Ovary (tissue), 9 donors: Measurements from ENCODE around the gene ABCE1. TPM values are rescaled to one million over a fixed set of nuclear protein-coding genes. Genes with fewer than 3 reads are reported as not detected.

Source experiments
- DNase-seq, 5 donors: peaks; one replicate each; pipeline ENCODE4 v3.0.0-alpha.2; 2019 to 2020
- H3K27ac ChIP-seq, 2 donors: fragments of 200-600 bp; one replicate each; pipeline versions ENCODE4 v1.5.1 to v1.8.0; 2019 to 2022
- H3K27me3 ChIP-seq: fragments of 200-600 bp; one replicate; pipeline ENCODE4 v1.8.0; 2022
- H3K36me3 ChIP-seq: fragments of 200-600 bp; sonication (generic); one replicate; pipeline ENCODE4 v1.5.1; 2019
- H3K4me1 ChIP-seq: one replicate; pipeline ENCODE4 v1.8.1; 2013; ENCODE audit warnings: mild to moderate bottlenecking, moderate library complexity; ENCODE audit not compliant: insufficient read depth
- H3K4me3 ChIP-seq: fragments of 200-600 bp; sonication (generic); one replicate; pipeline ENCODE4 v1.5.1; 2017
- H3K9me3 ChIP-seq, 2 donors: fragments of 200-600 bp in 1 of 2; sonication (generic) in 1 of 2; one replicate each; pipeline versions ENCODE4 v1.5.1 to v1.8.1; 2013 to 2019; ENCODE audit warnings: mild to moderate bottlenecking in 1 of 2, moderate library complexity in 1 of 2
- EP300 ChIP-seq: sonication (generic); formaldehyde crosslinking; IDR thresholded peaks from one replicate; pipeline ENCODE4 v1.6.1; 2017; ENCODE audit warnings: antibody characterized with exemption
- POLR2A ChIP-seq: fragments of 450-650 bp; IDR thresholded peaks from one replicate; pipeline ENCODE4 v1.6.1; 2017; ENCODE audit warnings: antibody characterized with exemption, mild to moderate bottlenecking, moderate library complexity
- WGBS, 3 donors: extraction: QIAGEN DNeasy Blood & Tissue Kit in 1 of 3; methylation state at CpG; one replicate each; pipeline versions ENCODE4 v1.1.5 to v1.1.7; 2013 to 2017; 5-methylcytosine and 5-hydroxymethylcytosine counted together
- intact Hi-C, 4 donors: fragments of 100-400 bp; cut with DNase I; formaldehyde crosslinking; loops; one replicate each; pipeline versions ENCODE4 v1.11.0 to v1.15.1; 2022 to 2023
- polyA plus RNA-seq, 2 donors: library from polyadenylated mRNA; stranded (reverse); fragments of 200-250 nt in 1 of 2; fragments of 350-450 nt in 1 of 2; fragmentation: Illumina TruSeq in 1 of 2; extraction: RNeasy Lipid Tissue Mini Kit (QIAGEN cat#74804) in 1 of 2; gene quantifications; one replicate each; pipeline ENCODE4 v1.2.3, GENCODE V29; 2013 to 2014
- total RNA-seq, 7 donors: library from RNA; depleted of rRNA in 2 of 7; stranded (reverse); fragments of >200 nt in 2 of 7; fragmentation: NEBNext Ultra II Directional in 3 of 7; extraction: Animal tissue kit (Norgen Biotek cat#: 25700) in 3 of 7; gene quantifications; one replicate each; pipeline versions ENCODE4 v1.1.0 to v1.2.4, GENCODE V29; 2016 to 2023
- TF ChIP-seq, protein P1 (sequence below), 3 donors: fragments of 450-650 bp in 2 of 3; fragments of 200-600 bp in 1 of 3; IDR thresholded peaks; one replicate each; pipeline versions ENCODE4 v1.5.1 to v1.8.0; 2016 to 2022; ENCODE audit warnings: antibody characterized with exemption in 3 of 3, mild to moderate bottlenecking in 1 of 3
- donor health status: DM: no; HTN: no; CAD: no; lungs with moderate emphysema.
- donor health status: DM: no; HTN: no; CAD: no.
- donor health status: Bipolar disorder and iron deficiency.
- donor health status: DM: yes; HTN: yes; CAD: no.
- donor health status: DM: no; HTN: no; CAD: no.
- donor health status: DM: yes; HTN: yes; CAD: no.

Gene ABCE1
- total and polyA plus RNA-seq, 9 donors, result 20.4 to 70.1 (median 50.2) TPM

DNA sequence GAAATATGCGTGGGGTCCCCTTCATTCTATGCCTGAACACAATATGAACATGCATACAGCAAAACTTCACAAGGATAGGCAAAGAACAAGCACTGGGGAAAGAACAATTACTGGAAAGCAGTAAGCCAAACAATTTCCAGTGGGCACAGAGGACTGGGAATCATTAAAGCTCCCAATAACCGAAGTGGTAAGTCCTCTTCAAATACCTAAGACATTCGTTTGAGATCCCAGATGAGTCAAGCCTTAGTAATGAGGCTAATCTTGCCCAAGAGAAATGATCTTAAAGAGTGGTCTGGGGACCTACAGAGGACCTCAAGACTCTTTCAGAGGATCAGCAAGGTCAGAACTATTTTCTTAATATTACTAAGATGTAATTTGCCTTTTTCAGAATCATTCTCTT is 28.8 kb upstream of the ABCE1 start:
- Histone ChIP-seq H3K27me3 (no peaks in the 10 kb centered on the region), H3K36me3 (no peaks in the 10 kb centered on the region), H3K9me3 (no peaks in the 10 kb centered on the region), H3K4me3 (no peak overlapping the region), H3K4me1 (no peaks in the 10 kb centered on the region), H3K27ac (no peak overlapping the region)
- no peak for DNase-seq
- intact Hi-C loops, result loop anchor here in 1 of 4 donors (10.0 kb wide), 1 partner anchor 895 kb away; no protein-coding TSS in a partner anchor
- WGBS, 3 donors, result 81 to 87% (median 84%) methylated on average over 3 of the region's 3 CpGs
- TF ChIP-seq, protein P1, sequence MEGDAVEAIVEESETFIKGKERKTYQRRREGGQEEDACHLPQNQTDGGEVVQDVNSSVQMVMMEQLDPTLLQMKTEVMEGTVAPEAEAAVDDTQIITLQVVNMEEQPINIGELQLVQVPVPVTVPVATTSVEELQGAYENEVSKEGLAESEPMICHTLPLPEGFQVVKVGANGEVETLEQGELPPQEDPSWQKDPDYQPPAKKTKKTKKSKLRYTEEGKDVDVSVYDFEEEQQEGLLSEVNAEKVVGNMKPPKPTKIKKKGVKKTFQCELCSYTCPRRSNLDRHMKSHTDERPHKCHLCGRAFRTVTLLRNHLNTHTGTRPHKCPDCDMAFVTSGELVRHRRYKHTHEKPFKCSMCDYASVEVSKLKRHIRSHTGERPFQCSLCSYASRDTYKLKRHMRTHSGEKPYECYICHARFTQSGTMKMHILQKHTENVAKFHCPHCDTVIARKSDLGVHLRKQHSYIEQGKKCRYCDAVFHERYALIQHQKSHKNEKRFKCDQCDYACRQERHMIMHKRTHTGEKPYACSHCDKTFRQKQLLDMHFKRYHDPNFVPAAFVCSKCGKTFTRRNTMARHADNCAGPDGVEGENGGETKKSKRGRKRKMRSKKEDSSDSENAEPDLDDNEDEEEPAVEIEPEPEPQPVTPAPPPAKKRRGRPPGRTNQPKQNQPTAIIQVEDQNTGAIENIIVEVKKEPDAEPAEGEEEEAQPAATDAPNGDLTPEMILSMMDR (IDR thresholded peaks at IDR 0.05), result no peak
- no peak for TF ChIP-seq POLR2A

DNA sequence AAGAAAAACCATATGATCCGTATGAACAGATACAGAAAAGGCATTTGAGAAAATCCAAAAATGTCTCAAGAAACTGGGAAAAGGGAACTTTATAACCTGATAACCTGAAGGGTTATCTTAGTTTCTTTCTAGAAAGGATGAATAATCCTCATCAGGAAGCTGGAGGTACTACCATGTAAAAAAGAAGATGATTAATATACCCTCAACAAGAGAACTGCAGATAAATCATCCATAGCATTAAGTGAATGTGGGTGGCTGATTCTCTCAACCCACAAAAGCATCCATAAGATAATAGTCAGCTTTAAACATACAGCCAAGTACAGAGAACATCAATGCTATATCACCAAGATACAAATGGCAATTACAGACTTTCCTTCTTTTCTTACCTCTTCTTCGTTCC is 26.6 kb upstream of the ABCE1 start:
- no peak for DNase-seq
- Histone ChIP-seq H3K27ac (no peak overlapping the region), H3K9me3 (no peaks in the 10 kb centered on the region), H3K36me3 (no peaks in the 10 kb centered on the region), H3K4me1 (no peaks in the 10 kb centered on the region), H3K4me3 (no peak overlapping the region), H3K27me3 (no peaks in the 10 kb centered on the region)
- intact Hi-C loops, result no loop called here
- 94 to 96% (median 94%) methylated on average over 2 of the region's 2 CpGs for WGBS, 3 donors
- no peak for TF ChIP-seq EP300
- no peak for TF ChIP-seq POLR2A
- TF ChIP-seq, protein P1 (IDR thresholded peaks at IDR 0.05), result no peak

DNA sequence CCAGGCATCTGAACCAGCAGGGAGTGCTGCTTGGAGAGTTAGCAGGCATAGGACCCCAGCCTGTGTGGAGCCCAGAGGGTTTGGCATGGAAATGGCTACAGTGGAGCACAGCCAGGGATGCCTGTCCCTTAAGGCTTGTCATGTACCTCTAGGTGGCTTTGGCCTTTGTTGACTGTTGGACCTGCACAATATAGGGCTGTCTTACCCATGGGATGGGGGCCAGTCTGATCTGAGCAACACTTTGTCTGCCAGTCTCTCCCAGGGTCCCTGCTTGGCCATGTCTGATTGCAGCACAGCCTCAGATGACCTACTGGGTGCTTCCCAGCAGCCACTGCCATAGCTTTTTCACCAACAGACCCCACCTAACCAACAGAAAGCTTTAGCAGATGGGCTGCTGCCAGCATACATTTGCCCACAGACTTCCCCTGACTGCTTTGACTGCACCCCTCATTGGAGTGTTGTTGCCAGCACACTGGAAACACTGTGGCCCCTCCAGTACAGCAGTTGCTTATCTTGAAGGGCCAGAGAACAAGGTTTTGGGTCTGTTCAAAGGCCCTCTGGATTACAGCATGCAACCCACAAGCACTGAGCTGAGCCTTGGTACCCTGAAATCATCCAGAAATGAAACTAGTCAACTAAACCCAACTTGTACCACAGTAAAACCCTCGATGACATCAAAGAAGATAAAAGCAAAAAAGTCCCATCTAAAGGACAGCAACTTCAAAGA is 22.2 kb upstream of the ABCE1 start:
- TF ChIP-seq, protein P1 (IDR thresholded peaks at IDR 0.05), result no peak
- TF ChIP-seq EP300, result no peak
- TF ChIP-seq POLR2A, result no peak
- Histone ChIP-seq H3K27ac (no peak overlapping the region), H3K27me3 (no peaks in the 10 kb centered on the region), H3K36me3 (no peaks in the 10 kb centered on the region), H3K4me1 (no peaks in the 10 kb centered on the region), H3K4me3 (no peak overlapping the region), H3K9me3 (no peaks in the 10 kb centered on the region)
- no peak for DNase-seq
- intact Hi-C loops, result no loop called here
- WGBS, 3 donors, result 94 to 96% (median 95%) methylated on average over 1 of the region's 1 CpG

DNA sequence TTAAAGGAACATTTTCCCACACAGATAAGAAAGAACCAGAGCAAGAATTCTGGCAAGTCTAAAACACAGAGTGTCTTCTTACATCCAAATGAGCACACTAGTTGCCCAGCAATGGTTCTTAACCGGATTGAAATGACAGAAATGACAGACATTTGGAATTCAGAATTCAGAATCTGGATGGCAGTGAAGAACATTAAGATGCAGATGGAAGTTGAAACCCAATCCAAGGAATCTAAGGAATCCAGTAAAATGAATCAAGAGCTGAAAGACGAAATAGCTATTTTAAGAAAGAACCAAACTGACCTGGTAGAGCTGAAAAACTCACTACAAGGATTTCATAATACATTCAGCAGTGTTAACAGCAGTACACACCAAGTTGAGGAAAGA is 21.6 kb upstream of the ABCE1 start:
- no peaks in the 10 kb centered on the region for H3K27me3 ChIP-seq
- intact Hi-C loops, result no loop called here
- WGBS, 3 donors, result 76 to 86% (median 82%) methylated on average over 2 of the region's 2 CpGs
- no peak for DNase-seq
- TF ChIP-seq EP300 (no peak), POLR2A (no peak)
- TF ChIP-seq, protein P1 (IDR thresholded peaks at IDR 0.05), result no peak
- H3K4me3 ChIP-seq, result no peak overlapping the region
- H3K9me3 ChIP-seq, result no peaks in the 10 kb centered on the region
- H3K36me3 ChIP-seq, result no peaks in the 10 kb centered on the region
- H3K4me1 ChIP-seq, result no peaks in the 10 kb centered on the region
- H3K27ac ChIP-seq, result no peak overlapping the region
